GM12891 (cell line): Measurements from ENCODE around the gene FOXE3.

Source experiments
- DNase-seq: peaks from one replicate; pipeline ENCODE4 v3.0.0; 2011; ENCODE audit warnings: low spot score; ENCODE audit not compliant: insufficient read length
- FAIRE-seq: peaks from 2 replicates; lab custom pipeline; 2011; peaks lifted over from hg19 to GRCh38; lab: Jason Lieb, UNC
- PAX5 ChIP-seq: IDR thresholded peaks from 2 replicates; pipeline ENCODE4 v1.6.1; 2011; ENCODE audit warnings: low read length, moderate library complexity, mild to moderate bottlenecking; ENCODE audit not compliant: insufficient read depth, severe bottlenecking
- POLR2A ChIP-seq: IDR thresholded peaks from 2 replicates; pipeline ENCODE4 v1.6.1; 2011; ENCODE audit warnings: low read depth, low read length, control low read depth
- POLR2AphosphoS5 ChIP-seq: IDR thresholded peaks from 2 replicates; pipeline ENCODE4 v1.6.1; 2011; ENCODE audit warnings: low read depth, low read length, control low read depth
- POU2F2 ChIP-seq: IDR thresholded peaks from 2 replicates; pipeline ENCODE4 v1.6.1; 2011; ENCODE audit warnings: low read depth, mild to moderate bottlenecking, control low read depth, low read length, moderate library complexity
- SPI1 ChIP-seq: IDR thresholded peaks from 2 replicates; pipeline ENCODE4 v1.6.1; 2011; ENCODE audit warnings: low read depth, low read length, control low read depth
- TAF1 ChIP-seq: IDR thresholded peaks from 2 replicates; pipeline ENCODE4 v1.6.1; 2011; ENCODE audit warnings: low read depth, low read length, control low read depth

Gene FOXE3

GRCh38 chr1:47434051-47434842 lies 18.2 kb downstream of the FOXE3 start:
- TF ChIP-seq POLR2A (no peak), TAF1 (no peak), POU2F2 (no peak), POLR2AphosphoS5 (no peak), SPI1 (no peak), PAX5 (no peak)
- DNase-seq (no peak), FAIRE-seq (no peak)

- DNase-seq (no peak), FAIRE-seq (no peak)
- TF ChIP-seq SPI1 (no peak), TAF1 (no peak), PAX5 (no peak), POLR2AphosphoS5 (no peak), POU2F2 (no peak), POLR2A (no peak)
Observed at GRCh38 chr1:47435506-47436303, 19.6 kb downstream of the FOXE3 start.

DNA sequence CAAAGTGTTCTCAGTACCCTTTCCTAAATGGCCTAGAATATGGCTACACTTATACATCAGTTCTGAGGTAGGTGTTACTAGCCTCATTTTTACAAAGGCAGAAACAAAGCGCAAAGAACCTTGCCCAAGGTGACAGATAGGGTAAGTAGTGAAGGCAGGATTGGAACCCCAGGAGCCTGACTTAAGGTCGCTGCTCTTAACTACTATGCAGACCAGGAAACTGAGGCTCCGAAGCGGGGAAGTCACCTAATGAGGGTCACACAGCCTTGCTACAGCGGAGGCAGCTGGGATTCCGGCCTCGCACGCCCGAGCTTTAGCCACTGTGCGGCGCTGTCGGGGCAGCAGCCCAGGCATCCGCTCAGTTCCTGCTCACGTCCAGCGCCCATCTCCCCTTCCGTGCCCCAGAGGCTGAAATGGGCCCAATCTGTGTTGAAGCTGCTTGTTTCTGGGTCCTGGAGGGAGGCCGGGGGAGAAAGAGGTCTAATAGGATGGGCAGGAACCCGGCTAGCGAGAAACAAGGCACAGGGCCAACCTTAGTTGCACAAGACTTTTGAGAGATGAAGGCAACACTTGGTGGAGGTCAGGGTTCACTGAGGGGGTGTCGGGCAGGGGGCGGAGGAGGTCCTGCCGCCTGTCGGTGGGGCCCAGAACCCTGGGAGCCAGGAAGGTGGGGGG lies 20.4 kb downstream of the FOXE3 start:
- TF ChIP-seq SPI1 (peak; percentile 48; the same call in 1 of the 2 replicates), POU2F2 (peak; percentile 49; the same call in 1 of the 2 replicates), PAX5 (no peak), POLR2AphosphoS5 (no peak), TAF1 (no peak)
- DNase-seq (peak; percentile 79), FAIRE-seq (peak; percentile 99)

- FAIRE-seq (peak; percentile 43), DNase-seq (peak; percentile 46)
- TF ChIP-seq POLR2A (no peak), SPI1 (no peak), POU2F2 (no peak), POLR2AphosphoS5 (no peak), PAX5 (no peak), TAF1 (no peak)
Observed at GRCh38 chr1:47436979-47437446, 20.9 kb downstream of the FOXE3 start.

- DNase-seq, result peak; percentile 98
- peak; percentile 96 for FAIRE-seq
- TF ChIP-seq TAF1 (no peak), PAX5 (no peak), POLR2AphosphoS5 (no peak), SPI1 (no peak), POLR2A (no peak), POU2F2 (no peak)
Observed at GRCh38 chr1:47437447-47438164, 21.5 kb downstream of the FOXE3 start, which contains the start of gene FOXD2. TSS of gene FOXD2 (plus strand) at chr1:47438044. CDS start at chr1:47438136, 92 bp downstream.

DNA sequence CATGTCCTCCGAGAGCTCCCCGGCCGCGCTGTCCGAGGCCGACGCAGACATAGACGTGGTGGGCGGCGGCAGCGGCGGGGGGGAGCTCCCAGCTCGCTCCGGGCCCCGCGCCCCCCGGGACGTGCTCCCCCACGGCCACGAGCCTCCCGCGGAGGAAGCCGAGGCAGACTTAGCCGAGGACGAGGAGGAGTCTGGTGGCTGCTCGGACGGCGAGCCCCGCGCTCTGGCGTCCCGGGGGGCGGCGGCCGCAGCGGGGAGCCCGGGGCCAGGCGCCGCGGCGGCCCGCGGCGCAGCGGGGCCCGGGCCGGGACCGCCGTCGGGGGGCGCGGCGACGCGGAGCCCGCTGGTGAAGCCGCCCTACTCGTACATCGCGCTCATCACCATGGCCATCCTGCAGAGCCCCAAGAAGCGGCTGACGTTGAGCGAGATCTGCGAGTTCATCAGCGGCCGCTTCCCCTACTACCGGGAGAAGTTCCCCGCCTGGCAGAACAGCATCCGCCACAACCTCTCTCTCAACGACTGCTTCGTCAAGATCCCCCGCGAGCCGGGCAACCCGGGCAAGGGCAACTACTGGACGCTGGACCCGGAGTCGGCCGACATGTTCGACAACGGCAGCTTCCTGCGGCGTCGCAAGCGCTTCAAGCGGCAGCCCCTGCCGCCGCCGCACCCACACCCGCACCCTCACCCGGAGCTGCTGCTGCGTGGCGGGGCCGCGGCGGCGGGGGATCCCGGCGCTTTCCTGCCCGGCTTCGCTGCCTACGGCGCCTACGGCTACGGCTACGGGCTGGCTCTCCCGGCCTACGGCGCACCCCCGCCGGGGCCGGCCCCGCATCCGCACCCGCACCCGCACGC lies 22.3 kb downstream of the FOXE3 start:
- no peak for DNase-seq
- peak; percentile 86 for FAIRE-seq
- TF ChIP-seq POLR2A, result no peak
- TF ChIP-seq TAF1, result no peak
- TF ChIP-seq POLR2AphosphoS5, result no peak
- TF ChIP-seq PAX5, result no peak
- no peak for TF ChIP-seq SPI1
- TF ChIP-seq POU2F2, result no peak

- TF ChIP-seq POLR2AphosphoS5 (no peak), POU2F2 (no peak), SPI1 (no peak), POLR2A (no peak), PAX5 (no peak)
- DNase-seq (no peak), FAIRE-seq (no peak)
Observed at GRCh38 chr1:47439017-47439818, 23.1 kb downstream of the FOXE3 start.

GRCh38 chr1:47439819-47440598 lies 23.9 kb downstream of the FOXE3 start:
- FAIRE-seq (no peak), DNase-seq (no peak)
- no peak for TF ChIP-seq PAX5
- TF ChIP-seq POU2F2, result no peak
- no peak for TF ChIP-seq POLR2AphosphoS5
- no peak for TF ChIP-seq TAF1
- TF ChIP-seq POLR2A, result no peak
- no peak for TF ChIP-seq SPI1
